Smooth muscle cell (in vitro differentiated cells): ENCODE data around the gene GCLM. TPM values are rescaled to one million over a fixed set of nuclear protein-coding genes. Genes with fewer than 3 reads are reported as not detected.
"Not testable (repeated sequence)": the region's sequence is repeated elsewhere in the genome, so short reads cannot be mapped to it uniquely, and the experiment has no call there.

ENCODE experiments used
- DNase-seq: peaks from one replicate; lab custom pipeline; 2025; ENCODE audit not compliant: unreplicated experiment; lab: John Stamatoyannopoulos, UW
- H2AFZ ChIP-seq: fragments of 200-600 bp; sonication (generic); 2 replicates; pipeline ENCODE4 v1.6.0; 2016; ENCODE audit warnings: antibody characterized with exemption, low read depth, mild to moderate bottlenecking
- H3F3A ChIP-seq: fragments of 200-600 bp; sonication (generic); 2 replicates; pipeline ENCODE4 v1.6.0; 2017; ENCODE audit warnings: antibody characterized with exemption, low read depth
- H3K27ac ChIP-seq: fragments of 200-600 bp; sonication (generic); 2 replicates; pipeline ENCODE4 v1.5.1; 2016; ENCODE audit warnings: low read depth, mild to moderate bottlenecking
- H3K27me3 ChIP-seq: fragments of 200-600 bp; sonication (generic); 2 replicates; pipeline ENCODE4 v1.6.1; 2016; ENCODE audit warnings: low read depth, mild to moderate bottlenecking
- H3K36me3 ChIP-seq: fragments of 200-600 bp; sonication (generic); 2 replicates; pipeline ENCODE4 v1.5.1; 2016; ENCODE audit warnings: low read depth
- H3K4me1 ChIP-seq: fragments of 200-600 bp; sonication (generic); 2 replicates; pipeline ENCODE4 v1.5.1; 2016; ENCODE audit warnings: low read depth
- H3K4me2 ChIP-seq: fragments of 200-600 bp; sonication (generic); 2 replicates; pipeline ENCODE4 v1.6.0; 2016; ENCODE audit warnings: mild to moderate bottlenecking
- H3K4me3 ChIP-seq: fragments of 200-600 bp; sonication (generic); 2 replicates; pipeline ENCODE4 v1.5.1; 2016; ENCODE audit warnings: mild to moderate bottlenecking
- H3K79me2 ChIP-seq: fragments of 200-600 bp; sonication (generic); 2 replicates; pipeline ENCODE4 v1.6.0; 2016; ENCODE audit warnings: low read depth, mild to moderate bottlenecking
- H3K9ac ChIP-seq: fragments of 200-600 bp; sonication (generic); 2 replicates; pipeline ENCODE4 v1.6.0; 2016; ENCODE audit warnings: low read depth
- H3K9me3 ChIP-seq: fragments of 200-600 bp; sonication (generic); replicated peaks from 2 replicates; pipeline ENCODE4 v1.5.1; 2016; ENCODE audit warnings: low read depth
- H4K20me1 ChIP-seq: fragments of 200-600 bp; sonication (generic); 2 replicates; pipeline ENCODE4 v1.6.0; 2016; ENCODE audit warnings: low read depth
- CTCF ChIP-seq: fragments of 200-600 bp; sonication (generic); IDR thresholded peaks from 2 replicates; pipeline ENCODE4 v1.5.1; 2017; ENCODE audit warnings: borderline replicate concordance, mild to moderate bottlenecking, antibody characterized with exemption; ENCODE audit not compliant: insufficient read depth, poor library complexity, severe bottlenecking
- WGBS: methylation state at CpG from one replicate; pipeline ENCODE4 v1.1.7; 2016; ENCODE audit warnings: low lambda C conversion rate; 5-methylcytosine and 5-hydroxymethylcytosine counted together
- polyA plus RNA-seq: library from polyadenylated mRNA; unstranded; fragments of >200 nt; fragmentation: Nextera tagmentation; extraction: Ambion mirVana; gene quantifications from 2 replicates; pipeline ENCODE4 v1.2.1, GENCODE V29; 2016
- total RNA-seq: library from RNA; depleted of rRNA; stranded (reverse); fragments of >200 nt; gene quantifications from 2 replicates; pipeline ENCODE4 v1.2.3, GENCODE V29; 2014

Gene GCLM
- total and polyA plus RNA-seq, 2 experiments from 2014 or later: 9.7 to 15.9 TPM

- no peak overlapping the region for H3K9ac ChIP-seq
- no peak for TF ChIP-seq CTCF
- H4K20me1 ChIP-seq: no peaks in the 10 kb centered on the region
- no peak overlapping the region for H3K4me2 ChIP-seq
- WGBS: 97% methylated on average over 5 of the region's 5 CpGs
- H3F3A ChIP-seq: no peaks in the 10 kb centered on the region
- no peak overlapping the region for H3K27ac ChIP-seq
- H3K4me1 ChIP-seq: no peaks in the 10 kb centered on the region
- no peaks in the 10 kb centered on the region for H3K79me2 ChIP-seq
- H3K9me3 ChIP-seq: no peaks in the 10 kb centered on the region
- no peak overlapping the region for H3K4me3 ChIP-seq
- H3K27me3 ChIP-seq: no peaks in the 10 kb centered on the region
- no peak for DNase-seq
- H3K36me3 ChIP-seq: peaks cover 8% of the 10 kb centered on the region
- no peak overlapping the region for H2AFZ ChIP-seq
Measured at GRCh38 chr1:93865253-93865652, 44.0 kb downstream of the GCLM start.

- TF ChIP-seq CTCF: no peak
- Histone ChIP-seq H3K27me3 (no peaks in the 10 kb centered on the region), H3K9ac (no peak overlapping the region), H3K4me1 (no peaks in the 10 kb centered on the region), H3K27ac (no peak overlapping the region), H3K9me3 (no peaks in the 10 kb centered on the region), H3K36me3 (no peaks in the 10 kb centered on the region), H3F3A (no peaks in the 10 kb centered on the region), H4K20me1 (no peaks in the 10 kb centered on the region), H3K79me2 (no peaks in the 10 kb centered on the region), H3K4me2 (no peak overlapping the region), H2AFZ (no peak overlapping the region), H3K4me3 (no peak overlapping the region)
- 69% methylated on average over 3 of the region's 3 CpGs for WGBS
- DNase-seq: no peak
Measured at GRCh38 chr1:93864175-93864574, 45.1 kb downstream of the GCLM start.

GRCh38 chr1:93857653-93858052 lies 51.6 kb downstream of the GCLM start:
- H3K4me3 ChIP-seq, H3K79me2 ChIP-seq, H3K4me2 ChIP-seq, DNase-seq, H3K9ac ChIP-seq, H4K20me1 ChIP-seq, H3K4me1 ChIP-seq, H3K9me3 ChIP-seq, H2AFZ ChIP-seq, H3K27ac ChIP-seq, H3K36me3 ChIP-seq, H3F3A ChIP-seq, H3K27me3 ChIP-seq: not testable (repeated sequence)
- WGBS: 73% methylated on average over 3 of the region's 3 CpGs

- not testable (repeated sequence) for H3K27ac ChIP-seq, H3K27me3 ChIP-seq, H3K79me2 ChIP-seq, H3K36me3 ChIP-seq, H3K4me1 ChIP-seq, H3K9me3 ChIP-seq, H3K4me2 ChIP-seq, H3F3A ChIP-seq, H3K4me3 ChIP-seq, H3K9ac ChIP-seq, H2AFZ ChIP-seq, H4K20me1 ChIP-seq, DNase-seq
- WGBS: 87% methylated on average over 8 of the region's 9 CpGs
Measured at GRCh38 chr1:93855983-93856382, 53.2 kb downstream of the GCLM start.

- H3K79me2 ChIP-seq: no peaks in the 10 kb centered on the region
- WGBS: 98% methylated on average over 3 of the region's 3 CpGs
- H3K27me3 ChIP-seq: no peaks in the 10 kb centered on the region
- H4K20me1 ChIP-seq: no peaks in the 10 kb centered on the region
- no peak overlapping the region for H3K4me2 ChIP-seq
- no peaks in the 10 kb centered on the region for H3K36me3 ChIP-seq
- DNase-seq: no peak
- H3K4me3 ChIP-seq: no peak overlapping the region
- no peak overlapping the region for H3K27ac ChIP-seq
- H3F3A ChIP-seq: no peaks in the 10 kb centered on the region
- no peaks in the 10 kb centered on the region for H3K9me3 ChIP-seq
- TF ChIP-seq CTCF: no peak
- H3K9ac ChIP-seq: no peak overlapping the region
- no peak overlapping the region for H2AFZ ChIP-seq
- H3K4me1 ChIP-seq: no peaks in the 10 kb centered on the region
Measured at GRCh38 chr1:93853940-93854339, 55.3 kb downstream of the GCLM start.
